Renal cortical epithelial cell (primary cell): ENCODE results near the gene CASQ2. TPM values are rescaled to one million over a fixed set of nuclear protein-coding genes. Genes with fewer than 3 reads are reported as not detected.
"Not testable (repeated sequence)": the region's sequence is repeated elsewhere in the genome, so short reads cannot be mapped to it uniquely, and the experiment has no call there.

Experiments used
- DNase-seq: peaks from one replicate; pipeline ENCODE4 v3.0.0-alpha.2; 2011; ENCODE audit warnings: low read depth
- total RNA-seq: library from RNA; depleted of rRNA; stranded (reverse); fragments of >200 nt; gene quantifications from 2 replicates; pipeline ENCODE4 v1.2.3, GENCODE V29; 2014

CASQ2 gene
- total RNA-seq, 1 donor from 2014 or later = not detected

- not testable (repeated sequence) for DNase-seq
Measured at GRCh38 chr1:115780655-115781054, 12.1 kb upstream of the CASQ2 start.

- DNase-seq = not testable (repeated sequence)
Measured at GRCh38 chr1:115779075-115779474, 10.6 kb upstream of the CASQ2 start.

GRCh38 chr1:115771847-115772457 lies 3.4 kb upstream of the CASQ2 start:
- DNase-seq = peak; percentile 75

- no peak for DNase-seq
Measured at GRCh38 chr1:115771094-115771846, 2.8 kb upstream of the CASQ2 start.

GRCh38 chr1:115767403-115767802 lies 1.1 kb downstream of the CASQ2 start:
- no peak for DNase-seq

- DNase-seq = no peak
Measured at GRCh38 chr1:115765091-115765490, 3.4 kb downstream of the CASQ2 start.

- DNase-seq = no peak
Measured at GRCh38 chr1:115764541-115764940, 4.0 kb downstream of the CASQ2 start.

GRCh38 chr1:115762779-115763178 lies 5.7 kb downstream of the CASQ2 start:
- no peak for DNase-seq

GRCh38 chr1:115761601-115762302 lies 6.8 kb downstream of the CASQ2 start:
- no peak for DNase-seq

- DNase-seq = no peak
Measured at GRCh38 chr1:115757856-115758255, 10.7 kb downstream of the CASQ2 start.

GRCh38 chr1:115757326-115757725 lies 11.2 kb downstream of the CASQ2 start:
- no peak for DNase-seq

GRCh38 chr1:115755456-115756370 lies 12.8 kb downstream of the CASQ2 start:
- DNase-seq = peak; percentile 53

- peak; percentile 76 for DNase-seq
Measured at GRCh38 chr1:115753830-115754229, 14.7 kb downstream of the CASQ2 start.

GRCh38 chr1:115753361-115753760 lies 15.2 kb downstream of the CASQ2 start:
- no peak for DNase-seq

- DNase-seq = peak; percentile 91
Measured at GRCh38 chr1:115748401-115749150, 19.9 kb downstream of the CASQ2 start.

- DNase-seq = no peak
Measured at GRCh38 chr1:115746021-115746690, 22.4 kb downstream of the CASQ2 start.

GRCh38 chr1:115744646-115745275 lies 23.8 kb downstream of the CASQ2 start:
- DNase-seq = no peak

GRCh38 chr1:115740811-115741210 lies 27.7 kb downstream of the CASQ2 start:
- no peak for DNase-seq

GRCh38 chr1:115732316-115732715 lies 36.2 kb downstream of the CASQ2 start:
- no peak for DNase-seq

- DNase-seq = peak; percentile 30
Measured at GRCh38 chr1:115729756-115730155, 38.8 kb downstream of the CASQ2 start.
